WTC11 (cell line): ENCODE results near the gene SEMA3F.

ENCODE experiments used
- ATF2 ChIP-seq: sonication (generic); formaldehyde crosslinking; IDR thresholded peaks from 2 replicates; pipeline ENCODE4 v1.8.1; 2022; ENCODE audit warnings: low read depth, missing genetic modification reagents, borderline replicate concordance
- ATF3 ChIP-seq: sonication (generic); formaldehyde crosslinking; conservative IDR thresholded peaks from 2 replicates; pipeline ENCODE4 v1.8.1; 2022; ENCODE audit warnings: mild to moderate bottlenecking, missing genetic modification reagents
- CTCF ChIP-seq: fragments of 200-600 bp; IDR thresholded peaks from 2 replicates; pipeline ENCODE4 v1.8.0; 2022; ENCODE audit warnings: antibody characterized with exemption
- ELF4 ChIP-seq: sonication (generic); formaldehyde crosslinking; IDR thresholded peaks from 2 replicates; pipeline ENCODE4 v1.8.1; 2022; ENCODE audit warnings: low read depth, mild to moderate bottlenecking, moderate library complexity, missing genetic modification reagents
- FOXP4 ChIP-seq: sonication (generic); formaldehyde crosslinking; IDR thresholded peaks from 2 replicates; pipeline ENCODE4 v1.8.0; 2022; ENCODE audit warnings: mild to moderate bottlenecking, missing genetic modification reagents
- JUN ChIP-seq: sonication (generic); formaldehyde crosslinking; IDR thresholded peaks from 2 replicates; pipeline ENCODE4 v1.8.0; 2023; ENCODE audit warnings: mild to moderate bottlenecking, missing genetic modification reagents
- MAX ChIP-seq: sonication (generic); formaldehyde crosslinking; IDR thresholded peaks from 2 replicates; pipeline ENCODE4 v1.8.0; 2022; ENCODE audit warnings: mild to moderate bottlenecking, missing genetic modification reagents
- MXD4 ChIP-seq: fragments of 250-450 bp; sonication (Bioruptor Pico); IDR thresholded peaks from 2 replicates; pipeline ENCODE4 v1.8.0; 2021; ENCODE audit warnings: mild to moderate bottlenecking, moderate library complexity, borderline replicate concordance
- STAT6 ChIP-seq: sonication (generic); formaldehyde crosslinking; conservative IDR thresholded peaks from 2 replicates; pipeline ENCODE4 v1.8.1; 2023; ENCODE audit warnings: mild to moderate bottlenecking, low read depth, missing genetic modification reagents, moderate library complexity
- USF1 ChIP-seq: sonication (generic); formaldehyde crosslinking; IDR thresholded peaks from 2 replicates; pipeline ENCODE4 v1.8.0; 2022; ENCODE audit warnings: mild to moderate bottlenecking, missing genetic modification reagents
- ZNF512 ChIP-seq: sonication (generic); formaldehyde crosslinking; IDR thresholded peaks from 2 replicates; pipeline ENCODE4 v1.8.1; 2022; ENCODE audit warnings: missing genetic modification reagents, borderline replicate concordance
- ZSCAN18 ChIP-seq: fragments of 250-450 bp; sonication (Bioruptor Pico); IDR thresholded peaks from 2 replicates; pipeline ENCODE4 v2.1.2; 2022; ENCODE audit warnings: mild to moderate bottlenecking, moderate library complexity

GRCh38 chr3:50179710-50180109 is 24.6 kb downstream of the SEMA3F start:
- TF ChIP-seq CTCF: no peak
- TF ChIP-seq ATF3 (CRISPR knock-in tag): no peak
- TF ChIP-seq ZNF512: no peak
- no peak for TF ChIP-seq MAX (CRISPR knock-in tag)
- no peak for TF ChIP-seq ELF4 (CRISPR knock-in tag)
- TF ChIP-seq JUN (CRISPR knock-in tag): no peak
- no peak for TF ChIP-seq USF1 (CRISPR knock-in tag)
- TF ChIP-seq ATF2 (CRISPR knock-in tag): no peak
- no peak for TF ChIP-seq FOXP4
- no peak for TF ChIP-seq ZSCAN18
- no peak for TF ChIP-seq MXD4
- TF ChIP-seq STAT6: no peak
